ENCODE results near the gene TSPAN9.

- TF ChIP-seq EP300 (IDR thresholded peaks at IDR 0.05) (no peak), POLR2A (IDR thresholded peaks at IDR 0.05) (no peak)
These were observed 216.4 kb downstream of the TSPAN9 start for GRCh38 chr12:3293446-3294161.

Data from suprapubic skin (tissue), 2 donors.